GM12878 (cell line): ENCODE measurements around the gene DAZ3. TPM values are rescaled to one million over a fixed set of nuclear protein-coding genes. Genes with fewer than 3 reads are reported as not detected.
"Not testable (repeated sequence)": the region's sequence is repeated elsewhere in the genome, so short reads cannot be mapped to it uniquely, and the experiment has no call there.

Source experiments
- ATAC-seq: fragments of 200-7000 bp; cut with Tn5 transposase; 3 replicates; pipeline ENCODE4 v1.9.1; 2020; ENCODE audit warnings: mild to moderate bottlenecking, moderate library complexity
- BruUV-seq: library from RNA; stranded (reverse); fragments of 400-500 nt; replicated peaks from 2 replicates; lab custom pipeline; 2021; lab: Mats Ljungman, UMichigan
- CTCF ChIA-PET: fragments of 300-600 bp; sonication (Branson Sonifier 250); formaldehyde crosslinking; extraction: SDS; loops from one replicate; lab custom pipeline; 2021; ENCODE audit warnings: inconsistent platforms; lab: Yijun Ruan, JAX
- POLR2A ChIA-PET: fragments of 350-600 bp; formaldehyde crosslinking; extraction: SDS; loops from one replicate; lab custom pipeline; 2021; ENCODE audit warnings: inconsistent platforms; lab: Charles Lee
- RAD21 ChIA-PET: fragments of 300-600 bp; sonication (Branson Sonifier 250); formaldehyde crosslinking; loops from one replicate; lab custom pipeline; 2023; ENCODE audit warnings: antibody characterized with exemption; ENCODE audit not compliant: unreplicated experiment; lab: Charles Lee
- SMC1A ChIA-PET: fragments of 300-600 bp; sonication (Branson Sonifier 250); formaldehyde crosslinking; loops from one replicate; lab custom pipeline; 2023; ENCODE audit not compliant: unreplicated experiment, uncharacterized antibody; lab: Charles Lee
- DNase-seq: peaks from one replicate; pipeline ENCODE4 v3.0.0-alpha.2; 2011; ENCODE audit warnings: low read depth, low spot score
- FAIRE-seq: peaks from 3 replicates; lab custom pipeline; 2011; peaks lifted over from hg19 to GRCh38; lab: Jason Lieb, UNC
- H2AFZ ChIP-seq: 2 replicates; pipeline ENCODE4 v1.6.0; 2011; ENCODE audit warnings: low read depth, low read length, control low read depth; ENCODE audit not compliant: control insufficient read depth
- H3K27ac ChIP-seq: 2 replicates; pipeline ENCODE4 v1.5.1; 2011; ENCODE audit warnings: control low read depth; ENCODE audit not compliant: control insufficient read depth, insufficient read depth
- H3K27me3 ChIP-seq, 2 experiments: replicated peaks in 1 of 2; 2 replicates each; pipeline versions ENCODE4 v1.6.0 to v1.6.1; 2011; ENCODE audit warnings: low read length in 1 of 2; ENCODE audit not compliant: control insufficient read depth in 2 of 2, insufficient read depth in 2 of 2
- H3K36me3 ChIP-seq, 2 experiments: 2 replicates each; pipeline ENCODE4 v1.5.1; 2011; ENCODE audit warnings: low read length in 1 of 2; ENCODE audit not compliant: control insufficient read depth in 2 of 2, insufficient read depth in 2 of 2
- H3K4me1 ChIP-seq: 2 replicates; pipeline ENCODE4 v1.6.1; 2011; ENCODE audit warnings: mild to moderate bottlenecking, low read length, moderate library complexity, mixed read lengths; ENCODE audit not compliant: control insufficient read depth, insufficient read depth
- H3K4me2 ChIP-seq: 2 replicates; pipeline ENCODE4 v1.6.0; 2011; ENCODE audit warnings: control low read depth; ENCODE audit not compliant: control insufficient read depth, insufficient read depth
- H3K4me3 ChIP-seq: fragments of 200-600 bp; sonication (generic); 2 replicates; pipeline ENCODE4 v1.5.1; 2016
- H3K79me2 ChIP-seq: 2 replicates; pipeline ENCODE4 v1.6.0; 2011; ENCODE audit warnings: low read length; ENCODE audit not compliant: control insufficient read depth, insufficient read depth
- H3K9ac ChIP-seq: 2 replicates; pipeline ENCODE4 v1.8.0; 2011; ENCODE audit warnings: low read length, control low read depth, mixed read lengths; ENCODE audit not compliant: control insufficient read depth, insufficient read depth
- H3K9me3 ChIP-seq: replicated peaks from 3 replicates; pipeline ENCODE4 v1.5.1; 2011; ENCODE audit warnings: mild to moderate bottlenecking, low read length; ENCODE audit not compliant: control insufficient read depth, insufficient read depth
- H4K20me1 ChIP-seq: 2 replicates; pipeline ENCODE4 v1.6.0; 2011; ENCODE audit not compliant: control insufficient read depth, insufficient read depth
- WGBS: methylation state at CpG from one replicate; pipeline ENCODE4 v1.1.6; 2016; ENCODE audit warnings: low lambda C conversion rate; ENCODE audit not compliant: insufficient replicate concordance, insufficient coverage; ENCODE audit errors: missing lambda C conversion rate; 5-methylcytosine and 5-hydroxymethylcytosine counted together
- in situ Hi-C: fragments of 300-500 bp; cut with MboI; formaldehyde crosslinking; loops from 9 replicates; pipeline ENCODE4 v1.14.3; 2018; ENCODE audit warnings: mixed read lengths
- intact Hi-C: fragments of 100-400 bp; cut with micrococcal nuclease; formaldehyde crosslinking; loops from one replicate; pipeline ENCODE4 v1.14.2; 2022; ENCODE audit not compliant: unreplicated experiment
- polyA plus RNA-seq, 11 experiments: library from polyadenylated mRNA; depleted of rRNA in 4 of 11; unstranded in 6 of 11; stranded (reverse) in 5 of 11; fragments of >200 nt; fragmentation: Nextera tagmentation in 4 of 11; fragmentation: Illumina TruSeq in 1 of 11; extraction: Ambion mirVana in 4 of 11; extraction: Trizol in 1 of 11; gene quantifications; 1 replicate in 1 of 11; 2 replicates in 10 of 11; pipeline versions ENCODE4 v1.2.1 to v1.2.3, GENCODE V29; 2011 to 2016; ENCODE audit warnings: inconsistent platforms in 2 of 11, missing spikeins in 2 of 11, low read depth in 1 of 11
- total RNA-seq, 4 experiments: library from RNA; depleted of rRNA in 3 of 4; stranded (reverse); fragments of >200 nt in 3 of 4; fragmentation: Illumina TruSeq in 1 of 4; extraction: Trizol in 1 of 4; gene quantifications; 2 replicates each; pipeline versions ENCODE4 v1.2.1 to v1.2.3, GENCODE V29; 2013 to 2021

DAZ3 gene
- total and polyA plus RNA-seq, 10 of the 15 experiments (the other 5 are each of a cell fraction or from before 2014, with no cell fraction given), result not detected

- BruUV-seq, SMC1A ChIA-PET: not testable (repeated sequence)
- no CpG with 5 or more reads among the region's 4 CpGs for WGBS
Observed at GRCh38 chrY:24824184-24824879, 11.1 kb upstream of the DAZ3 start.

GRCh38 chrY:24821836-24822235 lies 8.6 kb upstream of the DAZ3 start:
- H3K4me2 ChIP-seq, FAIRE-seq, RAD21 ChIA-PET, POLR2A ChIA-PET, H2AFZ ChIP-seq, intact Hi-C loops, BruUV-seq, H3K9me3 ChIP-seq, SMC1A ChIA-PET, CTCF ChIA-PET, H3K4me3 ChIP-seq, H3K4me1 ChIP-seq, ATAC-seq, H3K36me3 ChIP-seq, H3K27ac ChIP-seq, H3K79me2 ChIP-seq, DNase-seq, H3K9ac ChIP-seq, in situ Hi-C loops, H3K27me3 ChIP-seq, H4K20me1 ChIP-seq: not testable (repeated sequence)
- WGBS, result no CpG with 5 or more reads among the region's 3 CpGs

More at GRCh38 chrY:24824184-24824879, 11.1 kb upstream of the DAZ3 start:
- CTCF ChIA-PET, POLR2A ChIA-PET, H3K79me2 ChIP-seq, H4K20me1 ChIP-seq, ATAC-seq, H3K27me3 ChIP-seq, intact Hi-C loops, H3K36me3 ChIP-seq, H3K4me2 ChIP-seq, H2AFZ ChIP-seq, RAD21 ChIA-PET, H3K4me1 ChIP-seq, H3K9ac ChIP-seq, H3K9me3 ChIP-seq, in situ Hi-C loops, H3K27ac ChIP-seq, DNase-seq, H3K4me3 ChIP-seq, FAIRE-seq: not testable (repeated sequence)

Other genes with a start within 250 kb of the DAZ3 start
- not detected in 2 replicates for gene BPY2B, start 195.4 kb downstream of the DAZ3 start, total RNA-seq (2014; rRNA removed)
- gene BPY2B, start 195.4 kb downstream of the DAZ3 start, total RNA-seq (2014; rRNA removed; fragmentation: Illumina TruSeq; extraction: Trizol), result not detected in 2 replicates
- not detected in 2 replicates for gene BPY2B, start 195.4 kb downstream of the DAZ3 start, total RNA-seq (2021)
- gene BPY2B, start 195.4 kb downstream of the DAZ3 start, polyA plus RNA-seq (2011; rRNA removed), result not detected in 2 replicates
- not detected in 2 replicates for gene BPY2B, start 195.4 kb downstream of the DAZ3 start, polyA plus RNA-seq (2014; fragmentation: Illumina TruSeq; extraction: Trizol)
- not detected for gene BPY2B, start 195.4 kb downstream of the DAZ3 start, polyA plus RNA-seq (2014; fragmentation: Nextera tagmentation; extraction: Ambion mirVana)
- not detected in 2 replicates for gene BPY2B, start 195.4 kb downstream of the DAZ3 start, polyA plus RNA-seq (2014; rRNA removed)
- not detected for gene BPY2B, start 195.4 kb downstream of the DAZ3 start, polyA plus RNA-seq (2016; fragmentation: Nextera tagmentation; extraction: Ambion mirVana)
- not detected in 2 replicates for gene DAZ4, start 20.5 kb upstream of the DAZ3 start, total RNA-seq (2014; rRNA removed)
- not detected in 2 replicates for gene DAZ4, start 20.5 kb upstream of the DAZ3 start, total RNA-seq (2014; rRNA removed; fragmentation: Illumina TruSeq; extraction: Trizol)
- gene DAZ4, start 20.5 kb upstream of the DAZ3 start, total RNA-seq (2021), result not detected in 2 replicates
- not detected in 2 replicates for gene DAZ4, start 20.5 kb upstream of the DAZ3 start, polyA plus RNA-seq (2011; rRNA removed)
- not detected in 2 replicates for gene DAZ4, start 20.5 kb upstream of the DAZ3 start, polyA plus RNA-seq (2014; fragmentation: Illumina TruSeq; extraction: Trizol)
- not detected for gene DAZ4, start 20.5 kb upstream of the DAZ3 start, polyA plus RNA-seq (2014; fragmentation: Nextera tagmentation; extraction: Ambion mirVana)
- gene DAZ4, start 20.5 kb upstream of the DAZ3 start, polyA plus RNA-seq (2014; rRNA removed), result not detected in 2 replicates
- gene DAZ4, start 20.5 kb upstream of the DAZ3 start, polyA plus RNA-seq (2016; fragmentation: Nextera tagmentation; extraction: Ambion mirVana), result not detected
- gene BPY2C, start 238.7 kb upstream of the DAZ3 start, total RNA-seq (2014; rRNA removed), result not detected in 2 replicates
- not detected in 2 replicates for gene BPY2C, start 238.7 kb upstream of the DAZ3 start, total RNA-seq (2014; rRNA removed; fragmentation: Illumina TruSeq; extraction: Trizol)
- gene BPY2C, start 238.7 kb upstream of the DAZ3 start, total RNA-seq (2021), result not detected in 2 replicates
- gene BPY2C, start 238.7 kb upstream of the DAZ3 start, polyA plus RNA-seq (2011; rRNA removed), result not detected in 2 replicates
- gene BPY2C, start 238.7 kb upstream of the DAZ3 start, polyA plus RNA-seq (2014; fragmentation: Illumina TruSeq; extraction: Trizol), result not detected in 2 replicates
- not detected for gene BPY2C, start 238.7 kb upstream of the DAZ3 start, polyA plus RNA-seq (2014; fragmentation: Nextera tagmentation; extraction: Ambion mirVana)
- not detected in 2 replicates for gene BPY2C, start 238.7 kb upstream of the DAZ3 start, polyA plus RNA-seq (2014; rRNA removed)
- not detected for gene BPY2C, start 238.7 kb upstream of the DAZ3 start, polyA plus RNA-seq (2016; fragmentation: Nextera tagmentation; extraction: Ambion mirVana)